T-cell (primary cell): ENCODE data around the gene EDNRB. TPM values are rescaled to one million over a fixed set of nuclear protein-coding genes. Genes with fewer than 3 reads are reported as not detected.

Experiments
- ATAC-seq, 4 experiments: fragments of 200-7000 bp in 3 of 4; fragments of 150-1000 bp in 1 of 4; cut with Tn5 transposase; replicated peaks in 1 of 4; 1 replicate in 3 of 4; 2 replicates in 1 of 4; pipeline ENCODE4 v1.10.0; 2021; ENCODE audit warnings: moderate library complexity in 3 of 4, mild to moderate bottlenecking in 2 of 4, moderate number of reproducible peaks in 1 of 4
- CTCF ChIA-PET, 2 donors: fragments of 300-600 bp; sonication (Branson Sonifier 250); formaldehyde crosslinking; loops; one replicate each; lab custom pipeline; 2022; ENCODE audit warnings: antibody characterized with exemption in 2 of 2; lab: Charles Lee
- POLR2A ChIA-PET, 2 donors: fragments of 300-600 bp; sonication (Branson Sonifier 250); formaldehyde crosslinking; loops; one replicate each; lab custom pipeline; 2022; ENCODE audit warnings: antibody characterized with exemption in 2 of 2; lab: Charles Lee
- DNase-seq, 35 experiments: peaks; one replicate each; pipeline versions ENCODE4 v3.0.0 to v3.0.0-alpha.2; 2013 to 2023
- H3K27ac ChIP-seq: one replicate; pipeline ENCODE4 v1.5.1; 2013; ENCODE audit warnings: low read length
- H3K27me3 ChIP-seq, 2 experiments: replicated peaks in 1 of 2; 1 replicate in 1 of 2; 2 replicates in 1 of 2; pipeline versions ENCODE4 v1.6.1 to v1.7.0; 2013; ENCODE audit warnings: low read length in 1 of 2, mixed read lengths in 1 of 2; ENCODE audit not compliant: control insufficient read depth in 2 of 2, insufficient read depth in 2 of 2; ENCODE audit errors: extremely low read depth in 1 of 2
- H3K36me3 ChIP-seq, 2 donors: 1 replicate in 1 of 2; 2 replicates in 1 of 2; pipeline versions ENCODE4 v1.6.1 to v1.7.0; 2013; ENCODE audit warnings: low read length in 1 of 2; ENCODE audit not compliant: control insufficient read depth in 2 of 2, insufficient read depth in 1 of 2; ENCODE audit errors: extremely low read depth in 1 of 2
- H3K4me1 ChIP-seq, 2 experiments: 1 replicate in 1 of 2; 2 replicates in 1 of 2; pipeline versions ENCODE4 v1.6.1 to v1.7.0; 2013; ENCODE audit warnings: low read length in 2 of 2, mixed read lengths in 1 of 2; ENCODE audit not compliant: insufficient read depth in 2 of 2, control insufficient read depth in 1 of 2; ENCODE audit errors: extremely low read depth in 1 of 2
- H3K4me3 ChIP-seq, 2 donors: 1 replicate in 1 of 2; 2 replicates in 1 of 2; pipeline versions ENCODE4 v1.5.1 to v1.7.0; 2013; ENCODE audit warnings: mild to moderate bottlenecking in 2 of 2, low read length in 1 of 2, moderate library complexity in 1 of 2; ENCODE audit not compliant: control insufficient read depth in 1 of 2; ENCODE audit errors: extremely low read depth in 1 of 2
- H3K9me3 ChIP-seq: 2 replicates; pipeline ENCODE4 v1.7.0; 2013
- H3K27ac Mint-ChIP-seq, 2 donors: one replicate each; pipeline ENCODE4 v1.8.0; 2020 to 2021; ENCODE audit warnings: mild to moderate bottlenecking in 2 of 2, mixed read lengths in 2 of 2
- H3K27me3 Mint-ChIP-seq, 2 donors: one replicate each; pipeline ENCODE4 v1.8.0; 2021 to 2022; ENCODE audit warnings: mixed read lengths in 2 of 2
- H3K36me3 Mint-ChIP-seq: one replicate; pipeline ENCODE4 v1.8.0; 2021; ENCODE audit warnings: mixed read lengths
- H3K4me1 Mint-ChIP-seq, 3 donors: one replicate each; pipeline ENCODE4 v1.8.0; 2020 to 2022; ENCODE audit warnings: mixed read lengths in 3 of 3, mild to moderate bottlenecking in 1 of 3
- H3K4me3 Mint-ChIP-seq, 3 donors: one replicate each; pipeline ENCODE4 v1.8.0; 2020 to 2022; ENCODE audit warnings: mild to moderate bottlenecking in 3 of 3, mixed read lengths in 3 of 3, moderate library complexity in 3 of 3
- H3K9me3 Mint-ChIP-seq, 3 donors: one replicate each; pipeline ENCODE4 v1.8.0; 2020 to 2022; ENCODE audit warnings: mixed read lengths in 3 of 3
- WGBS: methylation state at CpG from one replicate; pipeline ENCODE4 v1.1.5; 2013; ENCODE audit warnings: missing lambda C conversion rate; ENCODE audit not compliant: insufficient coverage; 5-methylcytosine and 5-hydroxymethylcytosine counted together
- total RNA-seq, 35 experiments: library from RNA in 6 of 35; stranded (reverse) in 6 of 35; fragments of 120-200 nt in 1 of 35; gene quantifications; one replicate each; pipeline versions ENCODE4 v1.2.1 to v1.2.4 and lab custom pipeline; 2013 to 2026

The EDNRB gene
- total RNA-seq, 5 donors from 2014 or later (not counting 1 experiment from before 2014, with no cell fraction given), result 0.33 to 0.51 (median 0.35) TPM; not detected in 2

DNA sequence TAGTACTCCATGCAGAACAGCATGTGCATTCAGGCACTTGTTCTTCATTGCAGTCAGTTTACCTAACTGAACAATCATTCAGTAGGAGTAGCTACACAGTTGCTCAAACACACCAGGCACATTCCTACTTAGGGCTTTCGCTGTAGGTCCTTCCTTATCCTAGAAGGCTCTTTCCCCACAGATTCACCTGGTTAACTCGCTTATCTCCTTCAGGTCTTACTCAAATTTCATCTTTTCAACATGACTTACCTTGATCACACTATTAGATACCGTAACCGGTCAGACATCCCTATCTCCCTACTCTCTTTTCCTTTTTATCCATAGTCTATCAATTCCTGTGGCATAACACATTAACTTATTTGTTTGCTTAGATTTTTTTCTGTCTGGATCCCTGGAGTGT lies 14.6 kb downstream of the EDNRB start:
- Mint-ChIP-seq H3K27me3 (peaks cover 4 to 12% of the 10 kb centered on the region in 2 donors), H3K4me1 (no peaks in the 10 kb centered on the region), H3K27ac (no peak overlapping the region), H3K4me3 (no peak overlapping the region), H3K9me3 (peaks cover 8 to 14% (median 8%) of the 10 kb centered on the region in 3 donors), H3K36me3 (no peaks in the 10 kb centered on the region)
- POLR2A ChIA-PET, result no interaction called here
- Histone ChIP-seq H3K9me3 (no peaks in the 10 kb centered on the region), H3K27me3 (no peaks in the 10 kb centered on the region), H3K36me3 (no peaks in the 10 kb centered on the region), H3K4me3 (no peak overlapping the region), H3K27ac (no peak overlapping the region), H3K4me1 (no peaks in the 10 kb centered on the region)
- CTCF ChIA-PET, result no interaction called here
- ATAC-seq (no peak), DNase-seq (no peak)
- 73% methylated on average over 2 of the region's 4 CpGs for WGBS

DNA sequence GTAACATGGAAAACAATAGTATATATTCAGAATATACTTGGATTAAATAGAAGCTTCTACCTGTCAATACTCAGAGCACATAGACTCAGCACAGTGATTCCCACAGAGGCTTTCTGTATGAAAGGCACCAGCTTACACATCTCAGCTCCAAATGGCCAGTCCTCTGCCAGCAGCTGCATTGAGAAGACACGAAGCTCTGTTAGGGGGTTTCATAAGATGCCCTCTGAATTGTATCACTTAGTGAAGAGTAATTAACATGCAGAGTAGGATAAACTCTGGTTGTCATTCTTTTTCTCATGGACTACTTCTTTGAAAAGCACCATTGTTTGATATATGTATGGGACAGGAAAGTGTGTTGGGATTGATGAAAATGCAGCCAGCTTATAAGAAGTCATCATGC lies 15.2 kb downstream of the EDNRB start:
- Histone ChIP-seq H3K27me3 (no peaks in the 10 kb centered on the region), H3K9me3 (no peaks in the 10 kb centered on the region), H3K36me3 (no peaks in the 10 kb centered on the region), H3K4me1 (no peaks in the 10 kb centered on the region), H3K27ac (no peak overlapping the region), H3K4me3 (no peak overlapping the region)
- 20% methylated on average over 1 of the region's 1 CpG for WGBS
- Mint-ChIP-seq H3K4me3 (no peak overlapping the region), H3K36me3 (no peaks in the 10 kb centered on the region), H3K9me3 (peaks cover 8 to 14% (median 8%) of the 10 kb centered on the region in 3 donors), H3K27ac (no peak overlapping the region), H3K27me3 (peaks cover 4 to 12% of the 10 kb centered on the region in 2 donors), H3K4me1 (no peaks in the 10 kb centered on the region)
- CTCF ChIA-PET, result interaction anchor here in 1 of 2 donors (0.7 kb wide), 1 partner anchor 234 kb away, joined by 4 read pairs; no protein-coding TSS in a partner anchor
- ATAC-seq, result no peak
- POLR2A ChIA-PET, result no interaction called here
- no peak for DNase-seq

DNA sequence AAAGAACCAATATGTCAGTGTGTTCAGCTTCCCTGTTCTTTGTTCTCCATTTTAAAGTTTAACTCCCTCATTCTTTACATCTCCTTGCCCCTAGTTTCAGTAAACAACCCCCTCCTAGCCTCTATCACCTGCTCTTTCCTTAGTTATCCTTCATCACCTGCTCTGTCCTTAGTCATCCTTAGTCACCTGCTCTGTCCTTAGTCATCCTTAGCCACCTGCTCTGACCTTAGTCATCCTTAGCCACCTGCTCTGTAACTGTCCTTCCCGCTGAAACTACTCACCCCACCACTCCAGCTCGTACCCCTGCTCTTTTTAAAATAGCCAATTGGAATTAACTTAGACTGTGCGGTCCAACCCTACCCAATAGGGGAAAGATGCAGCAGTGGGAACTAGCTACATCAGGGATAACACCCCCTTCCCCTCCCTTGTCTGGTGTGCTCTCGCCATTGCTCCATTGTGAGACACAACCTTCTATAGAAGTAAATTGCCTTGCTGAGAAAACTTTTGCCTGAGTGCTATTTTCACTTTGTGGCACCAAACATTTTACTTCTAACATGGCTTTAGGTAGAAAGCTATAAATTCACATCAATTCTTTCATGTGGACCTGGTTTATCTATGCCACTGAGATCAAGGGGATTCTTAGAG lies 16.2 kb downstream of the EDNRB start:
- peaks cover 4 to 12% of the 10 kb centered on the region in 2 donors for H3K27me3 Mint-ChIP-seq
- H3K27me3 ChIP-seq, result no peaks in the 10 kb centered on the region
- peaks cover 8 to 14% (median 8%) of the 10 kb centered on the region in 3 donors for H3K9me3 Mint-ChIP-seq
- no peaks in the 10 kb centered on the region for H3K36me3 Mint-ChIP-seq
- ATAC-seq (no peak), DNase-seq (no peak)
- no peaks in the 10 kb centered on the region for H3K36me3 ChIP-seq
- H3K9me3 ChIP-seq, result no peaks in the 10 kb centered on the region
- H3K27ac ChIP-seq, result no peak overlapping the region
- whole genome bisulfite sequencing, result no CpG with 5 or more reads among the region's 4 CpGs
- POLR2A ChIA-PET, result no interaction called here
- no peak overlapping the region for H3K4me3 ChIP-seq
- no peaks in the 10 kb centered on the region for H3K4me1 ChIP-seq
- H3K4me3 Mint-ChIP-seq, result no peak overlapping the region
- H3K4me1 Mint-ChIP-seq, result no peaks in the 10 kb centered on the region
- CTCF ChIA-PET, result interaction anchor here in 1 of 2 donors (0.7 kb wide), 1 partner anchor 235 kb away, joined by 4 read pairs; no protein-coding TSS in a partner anchor
- no peak overlapping the region for H3K27ac Mint-ChIP-seq

DNA sequence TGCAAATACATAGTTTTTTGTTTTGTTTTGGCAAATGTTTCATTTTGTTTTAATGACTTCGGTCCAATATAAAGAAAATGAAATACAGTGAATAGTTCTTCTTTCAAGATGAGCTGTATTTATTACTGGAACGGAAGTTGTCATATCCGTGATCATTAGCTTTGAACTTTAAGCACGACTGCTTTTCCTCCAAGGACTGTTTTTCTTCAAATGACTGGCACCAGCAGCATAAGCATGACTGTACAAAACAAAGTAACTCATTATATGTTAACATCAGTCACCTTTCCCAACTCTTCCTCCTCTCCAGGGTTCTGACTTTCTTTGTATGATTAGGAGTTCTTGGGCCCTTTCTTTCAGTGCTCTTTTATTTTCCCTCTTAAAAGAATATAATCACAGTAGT lies 20.5 kb downstream of the EDNRB start:
- Histone ChIP-seq H3K9me3 (no peaks in the 10 kb centered on the region), H3K27me3 (no peaks in the 10 kb centered on the region), H3K27ac (no peak overlapping the region), H3K4me3 (no peak overlapping the region), H3K4me1 (no peaks in the 10 kb centered on the region), H3K36me3 (no peaks in the 10 kb centered on the region)
- no peak for ATAC-seq
- H3K9me3 Mint-ChIP-seq, result peaks cover 8 to 10% (median 9%) of the 10 kb centered on the region in 3 donors
- WGBS, result 83% methylated on average over 2 of the region's 4 CpGs
- H3K27me3 Mint-ChIP-seq, result peaks cover 4 to 11% of the 10 kb centered on the region in 2 donors
- no peak for DNase-seq
- H3K4me1 Mint-ChIP-seq, result no peaks in the 10 kb centered on the region
- no peak overlapping the region for H3K27ac Mint-ChIP-seq
- no peak overlapping the region for H3K4me3 Mint-ChIP-seq
- no peaks in the 10 kb centered on the region for H3K36me3 Mint-ChIP-seq
- CTCF ChIA-PET, result interaction anchor here (0.6 to 1.2 kb wide), 2 partner anchors 11 to 26 kb away, joined by 3 to 7 read pairs; no protein-coding TSS in a partner anchor
- POLR2A ChIA-PET, result no interaction called here

DNA sequence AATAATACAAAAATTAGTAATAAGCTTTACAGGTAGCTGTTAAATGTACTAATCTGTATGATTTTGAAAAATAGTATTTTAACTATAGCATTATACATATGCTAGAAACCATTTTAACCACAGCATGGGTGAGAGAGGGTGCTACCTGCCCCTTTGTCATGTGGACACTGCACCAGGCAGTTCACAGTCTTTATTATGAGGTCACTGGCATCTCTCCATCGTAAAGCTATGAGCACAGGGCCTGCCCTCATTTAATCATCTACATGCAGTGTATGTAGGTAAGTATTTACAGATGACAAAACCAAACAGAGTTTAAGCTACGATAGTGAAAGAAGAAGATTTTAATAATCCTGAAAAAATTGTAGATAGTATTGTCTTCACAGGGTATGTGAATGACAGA lies 21.7 kb downstream of the EDNRB start:
- Mint-ChIP-seq H3K27ac (no peak overlapping the region), H3K27me3 (peaks cover 3% of the 10 kb centered on the region in 2 donors), H3K4me3 (no peak overlapping the region), H3K4me1 (no peaks in the 10 kb centered on the region), H3K9me3 (peaks cover 0 to 3% (median 0%) of the 10 kb centered on the region in 3 donors), H3K36me3 (no peaks in the 10 kb centered on the region)
- POLR2A ChIA-PET, result no interaction called here
- no peaks in the 10 kb centered on the region for H3K36me3 ChIP-seq
- H3K4me1 ChIP-seq, result no peaks in the 10 kb centered on the region
- CTCF ChIA-PET, result interaction anchor here in 1 of 2 donors (1.2 kb wide), 1 partner anchor 12 kb away, joined by 3 read pairs; no protein-coding TSS in a partner anchor
- DNase-seq, result no peak
- H3K9me3 ChIP-seq, result no peaks in the 10 kb centered on the region
- no peak for ATAC-seq
- no CpG with 5 or more reads among the region's 2 CpGs for WGBS
- H3K27me3 ChIP-seq, result no peaks in the 10 kb centered on the region
- H3K27ac ChIP-seq, result no peak overlapping the region
- H3K4me3 ChIP-seq, result no peak overlapping the region

DNA sequence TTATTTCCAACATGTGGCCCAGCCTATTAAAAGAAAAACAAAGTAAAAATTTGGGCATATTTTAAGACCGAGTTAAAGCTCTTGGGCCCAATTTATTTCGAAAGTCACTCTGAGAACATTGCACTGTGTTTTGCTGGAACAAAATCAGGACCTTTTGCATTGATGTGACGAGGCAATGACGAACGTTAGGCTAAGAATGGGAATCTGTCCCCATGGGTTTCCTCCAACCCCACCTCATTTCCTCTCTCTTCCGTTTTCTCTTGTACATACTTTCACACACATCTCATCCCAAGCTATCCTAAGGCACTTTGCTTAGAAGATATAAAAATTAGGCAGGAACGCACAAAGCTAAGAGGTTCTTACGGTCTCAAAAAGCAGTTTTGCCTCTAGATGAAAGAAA lies 22.1 kb downstream of the EDNRB start:
- Mint-ChIP-seq H3K27me3 (peaks cover 3% of the 10 kb centered on the region in 2 donors), H3K4me1 (no peaks in the 10 kb centered on the region), H3K4me3 (no peak overlapping the region), H3K27ac (no peak overlapping the region), H3K36me3 (no peaks in the 10 kb centered on the region), H3K9me3 (peaks cover 0 to 3% (median 0%) of the 10 kb centered on the region in 3 donors)
- Histone ChIP-seq H3K27ac (no peak overlapping the region), H3K4me3 (no peak overlapping the region), H3K36me3 (no peaks in the 10 kb centered on the region), H3K27me3 (no peaks in the 10 kb centered on the region), H3K4me1 (no peaks in the 10 kb centered on the region), H3K9me3 (no peaks in the 10 kb centered on the region)
- ATAC-seq (no peak), DNase-seq (no peak)
- 89% methylated on average over 2 of the region's 8 CpGs for WGBS
- CTCF ChIA-PET, result no interaction called here
- POLR2A ChIA-PET, result no interaction called here
